HG02571 (cell line): ENCODE results near the gene DGKI.

Experiments used
- ATAC-seq: cut with Tn5 transposase; IDR thresholded peaks from one replicate; pipeline ENCODE4 v1.9.1; 2021; ENCODE audit warnings: mild to moderate bottlenecking, moderate library complexity; ENCODE audit not compliant: unreplicated experiment

DGKI gene

GRCh38 chr7:137873524-137873923, 26.8 kb upstream of the DGKI start:
- no peak for ATAC-seq

- no peak for ATAC-seq
Measured at GRCh38 chr7:137871170-137871915, 24.6 kb upstream of the DGKI start.

- no peak for ATAC-seq
Measured at GRCh38 chr7:137870684-137871083, 23.9 kb upstream of the DGKI start.

GRCh38 chr7:137870078-137870477, 23.3 kb upstream of the DGKI start:
- ATAC-seq, result no peak

GRCh38 chr7:137869260-137869659, 22.5 kb upstream of the DGKI start:
- no peak for ATAC-seq

GRCh38 chr7:137867289-137867688, 20.5 kb upstream of the DGKI start:
- no peak for ATAC-seq

- ATAC-seq, result no peak
Measured at GRCh38 chr7:137865764-137866163, 19.0 kb upstream of the DGKI start.

GRCh38 chr7:137862964-137863363, 16.2 kb upstream of the DGKI start:
- ATAC-seq, result no peak

- ATAC-seq, result no peak
Measured at GRCh38 chr7:137862358-137862757, 15.6 kb upstream of the DGKI start.

- ATAC-seq, result no peak
Measured at GRCh38 chr7:137860542-137860941, 13.8 kb upstream of the DGKI start.

GRCh38 chr7:137853053-137853452, 6.3 kb upstream of the DGKI start:
- ATAC-seq, result no peak

GRCh38 chr7:137852108-137852507, 5.3 kb upstream of the DGKI start:
- no peak for ATAC-seq

GRCh38 chr7:137850972-137851945, 4.5 kb upstream of the DGKI start:
- no peak for ATAC-seq

- no peak for ATAC-seq
Measured at GRCh38 chr7:137850571-137850970, 3.8 kb upstream of the DGKI start.

- ATAC-seq, result no peak
Measured at GRCh38 chr7:137848095-137848494, 1.3 kb upstream of the DGKI start.

- no peak for ATAC-seq
Measured at GRCh38 chr7:137847568-137848050, 835 bp upstream of the DGKI start.

GRCh38 chr7:137846549-137846826, 286 bp downstream of the DGKI start:
- ATAC-seq, result no peak

- no peak for ATAC-seq
Measured at GRCh38 chr7:137844677-137845425, 1.9 kb downstream of the DGKI start.

- no peak for ATAC-seq
Measured at GRCh38 chr7:137839903-137840779, 6.6 kb downstream of the DGKI start.

GRCh38 chr7:137838706-137839315, 8.0 kb downstream of the DGKI start:
- ATAC-seq, result no peak
